ENCODE data around the gene NUTM2A.
"Not testable (repeated sequence)": the region's sequence is repeated elsewhere in the genome, so short reads cannot be mapped to it uniquely, and the experiment has no call there.

DNA sequence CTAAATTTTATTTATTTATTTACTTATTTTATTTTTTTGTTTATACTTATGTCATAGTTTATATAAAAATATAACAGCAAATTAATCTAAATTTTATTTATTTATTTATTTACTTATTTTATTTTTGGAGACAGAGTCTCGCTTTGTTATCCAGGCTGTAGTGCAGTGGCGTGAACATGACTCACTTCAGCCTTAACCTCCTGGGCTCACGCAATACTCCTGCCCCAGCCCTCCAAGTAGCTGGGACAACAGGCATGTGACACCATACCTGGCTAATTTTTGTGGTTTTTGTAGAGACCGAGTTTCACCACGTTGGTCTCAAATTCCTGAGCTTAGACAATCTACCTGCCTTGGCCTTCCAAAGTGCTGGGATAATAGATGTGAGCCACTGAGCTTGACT is 14.9 kb upstream of the NUTM2A start:
- TF ChIP-seq CHD2 (IDR thresholded peaks at IDR 0.05; ENCODE audit: low read length, partially characterized antibody); JUN (IDR thresholded peaks at IDR 0.05); PHF8 (IDR thresholded peaks at IDR 0.05; ENCODE audit: borderline replicate concordance, low read depth); POLR2A (IDR thresholded peaks at IDR 0.05; ENCODE audit: low read length); HEYL (CRISPR knock-in tag; IDR thresholded peaks at IDR 0.05); FOSL2 (IDR thresholded peaks at IDR 0.05); FOSL2 (CRISPR knock-in tag; IDR thresholded peaks at IDR 0.05); TP53 (CRISPR knock-in tag; IDR thresholded peaks at IDR 0.05); POLR2AphosphoS2 (conservative IDR thresholded peaks at IDR 0.05; ENCODE audit: low read length); RFX5 (IDR thresholded peaks at IDR 0.05); MYC (IDR thresholded peaks at IDR 0.05; ENCODE audit: borderline replicate concordance, low read length): not testable (repeated sequence)
- TF ChIP-seq, protein P1, sequence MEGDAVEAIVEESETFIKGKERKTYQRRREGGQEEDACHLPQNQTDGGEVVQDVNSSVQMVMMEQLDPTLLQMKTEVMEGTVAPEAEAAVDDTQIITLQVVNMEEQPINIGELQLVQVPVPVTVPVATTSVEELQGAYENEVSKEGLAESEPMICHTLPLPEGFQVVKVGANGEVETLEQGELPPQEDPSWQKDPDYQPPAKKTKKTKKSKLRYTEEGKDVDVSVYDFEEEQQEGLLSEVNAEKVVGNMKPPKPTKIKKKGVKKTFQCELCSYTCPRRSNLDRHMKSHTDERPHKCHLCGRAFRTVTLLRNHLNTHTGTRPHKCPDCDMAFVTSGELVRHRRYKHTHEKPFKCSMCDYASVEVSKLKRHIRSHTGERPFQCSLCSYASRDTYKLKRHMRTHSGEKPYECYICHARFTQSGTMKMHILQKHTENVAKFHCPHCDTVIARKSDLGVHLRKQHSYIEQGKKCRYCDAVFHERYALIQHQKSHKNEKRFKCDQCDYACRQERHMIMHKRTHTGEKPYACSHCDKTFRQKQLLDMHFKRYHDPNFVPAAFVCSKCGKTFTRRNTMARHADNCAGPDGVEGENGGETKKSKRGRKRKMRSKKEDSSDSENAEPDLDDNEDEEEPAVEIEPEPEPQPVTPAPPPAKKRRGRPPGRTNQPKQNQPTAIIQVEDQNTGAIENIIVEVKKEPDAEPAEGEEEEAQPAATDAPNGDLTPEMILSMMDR (IDR thresholded peaks at IDR 0.05): not testable (repeated sequence)
- TF ChIP-seq, protein P2, sequence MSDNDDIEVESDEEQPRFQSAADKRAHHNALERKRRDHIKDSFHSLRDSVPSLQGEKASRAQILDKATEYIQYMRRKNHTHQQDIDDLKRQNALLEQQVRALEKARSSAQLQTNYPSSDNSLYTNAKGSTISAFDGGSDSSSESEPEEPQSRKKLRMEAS (IDR thresholded peaks at IDR 0.05): not testable (repeated sequence)
- TF ChIP-seq, protein P3, sequence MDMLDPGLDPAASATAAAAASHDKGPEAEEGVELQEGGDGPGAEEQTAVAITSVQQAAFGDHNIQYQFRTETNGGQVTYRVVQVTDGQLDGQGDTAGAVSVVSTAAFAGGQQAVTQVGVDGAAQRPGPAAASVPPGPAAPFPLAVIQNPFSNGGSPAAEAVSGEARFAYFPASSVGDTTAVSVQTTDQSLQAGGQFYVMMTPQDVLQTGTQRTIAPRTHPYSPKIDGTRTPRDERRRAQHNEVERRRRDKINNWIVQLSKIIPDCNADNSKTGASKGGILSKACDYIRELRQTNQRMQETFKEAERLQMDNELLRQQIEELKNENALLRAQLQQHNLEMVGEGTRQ (IDR thresholded peaks at IDR 0.05): not testable (repeated sequence)
- TF ChIP-seq, protein P4, sequence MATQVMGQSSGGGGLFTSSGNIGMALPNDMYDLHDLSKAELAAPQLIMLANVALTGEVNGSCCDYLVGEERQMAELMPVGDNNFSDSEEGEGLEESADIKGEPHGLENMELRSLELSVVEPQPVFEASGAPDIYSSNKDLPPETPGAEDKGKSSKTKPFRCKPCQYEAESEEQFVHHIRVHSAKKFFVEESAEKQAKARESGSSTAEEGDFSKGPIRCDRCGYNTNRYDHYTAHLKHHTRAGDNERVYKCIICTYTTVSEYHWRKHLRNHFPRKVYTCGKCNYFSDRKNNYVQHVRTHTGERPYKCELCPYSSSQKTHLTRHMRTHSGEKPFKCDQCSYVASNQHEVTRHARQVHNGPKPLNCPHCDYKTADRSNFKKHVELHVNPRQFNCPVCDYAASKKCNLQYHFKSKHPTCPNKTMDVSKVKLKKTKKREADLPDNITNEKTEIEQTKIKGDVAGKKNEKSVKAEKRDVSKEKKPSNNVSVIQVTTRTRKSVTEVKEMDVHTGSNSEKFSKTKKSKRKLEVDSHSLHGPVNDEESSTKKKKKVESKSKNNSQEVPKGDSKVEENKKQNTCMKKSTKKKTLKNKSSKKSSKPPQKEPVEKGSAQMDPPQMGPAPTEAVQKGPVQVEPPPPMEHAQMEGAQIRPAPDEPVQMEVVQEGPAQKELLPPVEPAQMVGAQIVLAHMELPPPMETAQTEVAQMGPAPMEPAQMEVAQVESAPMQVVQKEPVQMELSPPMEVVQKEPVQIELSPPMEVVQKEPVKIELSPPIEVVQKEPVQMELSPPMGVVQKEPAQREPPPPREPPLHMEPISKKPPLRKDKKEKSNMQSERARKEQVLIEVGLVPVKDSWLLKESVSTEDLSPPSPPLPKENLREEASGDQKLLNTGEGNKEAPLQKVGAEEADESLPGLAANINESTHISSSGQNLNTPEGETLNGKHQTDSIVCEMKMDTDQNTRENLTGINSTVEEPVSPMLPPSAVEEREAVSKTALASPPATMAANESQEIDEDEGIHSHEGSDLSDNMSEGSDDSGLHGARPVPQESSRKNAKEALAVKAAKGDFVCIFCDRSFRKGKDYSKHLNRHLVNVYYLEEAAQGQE (IDR thresholded peaks at IDR 0.05): not testable (repeated sequence)
